Measurements from ENCODE around the gene ARHGAP15. TPM values are rescaled to one million over a fixed set of nuclear protein-coding genes. Genes with fewer than 3 reads are reported as not detected.

ARHGAP15 gene
- total RNA-seq, 1 donor from 2014 or later, result not detected

GRCh38 chr2:143229952-143230351 lies 100.7 kb downstream of the ARHGAP15 start:
- TF ChIP-seq CTCF (IDR thresholded peaks at IDR 0.05; ENCODE audit: insufficient read depth, low read length, poor library complexity, severe bottlenecking), result no peak
- Histone ChIP-seq H3K36me3 (ENCODE audit: control insufficient read depth, insufficient read depth, low read length) (no peaks in the 10 kb centered on the region), H3K27me3 (ENCODE audit: control insufficient read depth, insufficient read depth, low read length) (no peaks in the 10 kb centered on the region), H3K4me3 (ENCODE audit: low read depth, low read length) (no peak overlapping the region)
- no peak for DNase-seq (ENCODE audit: low read depth)

- Histone ChIP-seq H3K27me3 (ENCODE audit: control insufficient read depth, insufficient read depth, low read length) (no peaks in the 10 kb centered on the region), H3K4me3 (ENCODE audit: low read depth, low read length) (no peak overlapping the region), H3K36me3 (ENCODE audit: control insufficient read depth, insufficient read depth, low read length) (no peaks in the 10 kb centered on the region)
- no peak for DNase-seq (ENCODE audit: low read depth)
- no peak for TF ChIP-seq CTCF (IDR thresholded peaks at IDR 0.05; ENCODE audit: insufficient read depth, low read length, poor library complexity, severe bottlenecking)
Measured at GRCh38 chr2:143230506-143231253, 101.5 kb downstream of the ARHGAP15 start.

- no peaks in the 10 kb centered on the region for H3K36me3 ChIP-seq (ENCODE audit: control insufficient read depth, insufficient read depth, low read length)
- DNase-seq (ENCODE audit: low read depth), result peak; percentile 2
- TF ChIP-seq CTCF (IDR thresholded peaks at IDR 0.05; ENCODE audit: insufficient read depth, low read length, poor library complexity, severe bottlenecking), result no peak
- H3K27me3 ChIP-seq (ENCODE audit: control insufficient read depth, insufficient read depth, low read length), result no peaks in the 10 kb centered on the region
- H3K4me3 ChIP-seq (ENCODE audit: low read depth, low read length), result no peak overlapping the region
Measured at GRCh38 chr2:143231254-143231645, 102.0 kb downstream of the ARHGAP15 start.

- no peak overlapping the region for H3K4me3 ChIP-seq (ENCODE audit: low read depth, low read length)
- no peak for TF ChIP-seq CTCF (IDR thresholded peaks at IDR 0.05; ENCODE audit: insufficient read depth, low read length, poor library complexity, severe bottlenecking)
- no peak for DNase-seq (ENCODE audit: low read depth)
- no peaks in the 10 kb centered on the region for H3K27me3 ChIP-seq (ENCODE audit: control insufficient read depth, insufficient read depth, low read length)
- no peaks in the 10 kb centered on the region for H3K36me3 ChIP-seq (ENCODE audit: control insufficient read depth, insufficient read depth, low read length)
Measured at GRCh38 chr2:143237146-143237777, 108.0 kb downstream of the ARHGAP15 start.

GRCh38 chr2:143241403-143242088 lies 112.3 kb downstream of the ARHGAP15 start:
- Histone ChIP-seq H3K36me3 (ENCODE audit: control insufficient read depth, insufficient read depth, low read length) (no peaks in the 10 kb centered on the region), H3K4me3 (ENCODE audit: low read depth, low read length) (no peak overlapping the region), H3K27me3 (ENCODE audit: control insufficient read depth, insufficient read depth, low read length) (no peaks in the 10 kb centered on the region)
- TF ChIP-seq CTCF (IDR thresholded peaks at IDR 0.05; ENCODE audit: insufficient read depth, low read length, poor library complexity, severe bottlenecking), result no peak
- DNase-seq (ENCODE audit: low read depth), result no peak

All from kidney epithelial cell (primary cell).